Esophagus mucosa (tissue), 1 donor: ENCODE data around the gene MUC22. TPM values are rescaled to one million over a fixed set of nuclear protein-coding genes. Genes with fewer than 3 reads are reported as not detected.
A peak's percentile ranks its signal among the peaks of the same experiment; 100 is the strongest.
"Not testable (repeated sequence)": the region's sequence is repeated elsewhere in the genome, so short reads cannot be mapped to it uniquely, and the experiment has no call there.

ENCODE experiments used
- ATAC-seq: fragments of 200-7000 bp; cut with Tn5 transposase; one replicate; pipeline ENCODE4 v1.9.1; 2020
- total RNA-seq: library from RNA; stranded (reverse); gene quantifications from one replicate; pipeline ENCODE4 v1.2.4, GENCODE V29; 2023
- donor health status: DM: yes; HTN: yes; CAD: no.

MUC22 gene
- total RNA-seq, 1 donor from 2014 or later, result 0.88 TPM

- ATAC-seq, result peak; percentile 67
Measured at GRCh38 chr6:30998785-30999184, 11.5 kb upstream of the MUC22 start.

DNA sequence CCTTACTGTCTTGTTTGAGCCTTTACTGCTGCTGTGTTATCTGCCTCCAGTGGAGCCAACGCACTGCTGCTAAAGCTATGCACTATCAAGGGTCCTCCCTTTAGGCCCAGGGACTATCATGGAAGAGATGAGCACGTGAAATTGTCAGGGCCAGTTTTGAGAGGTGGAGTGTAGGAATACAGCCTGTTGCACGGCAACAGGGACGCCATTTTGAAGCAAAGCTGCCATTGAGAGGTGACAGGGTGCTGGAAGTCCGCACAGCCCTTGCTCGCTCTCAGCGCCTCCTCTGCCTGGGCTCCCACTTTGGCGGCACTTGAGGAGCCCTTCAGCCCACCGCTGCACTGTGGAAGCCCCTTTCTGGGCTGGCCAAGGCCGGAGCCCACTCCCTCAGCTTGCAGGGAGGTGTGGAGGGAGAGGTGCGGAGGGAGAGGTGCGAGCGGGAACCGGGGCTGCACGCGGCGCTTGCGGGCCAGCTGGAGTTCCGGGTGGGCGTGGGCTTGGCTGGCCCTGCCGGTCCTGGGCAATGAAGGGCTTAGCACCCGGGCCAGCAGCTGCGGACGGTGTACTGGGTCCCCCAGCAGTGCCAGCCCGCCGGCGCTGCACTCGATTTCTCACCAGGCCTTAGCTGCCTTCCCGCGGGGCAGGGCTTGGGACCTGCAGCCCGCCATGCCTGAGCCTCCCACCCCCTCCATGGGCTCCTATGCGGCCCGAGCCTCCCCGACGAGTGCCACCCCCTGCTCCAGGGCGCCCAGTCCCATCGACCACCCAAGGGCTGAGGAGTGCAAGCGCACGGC lies 10.0 kb upstream of the MUC22 start:
- not testable (repeated sequence) for ATAC-seq

- ATAC-seq, result no peak
Measured at GRCh38 chr6:31001281-31001888, 8.9 kb upstream of the MUC22 start.

DNA sequence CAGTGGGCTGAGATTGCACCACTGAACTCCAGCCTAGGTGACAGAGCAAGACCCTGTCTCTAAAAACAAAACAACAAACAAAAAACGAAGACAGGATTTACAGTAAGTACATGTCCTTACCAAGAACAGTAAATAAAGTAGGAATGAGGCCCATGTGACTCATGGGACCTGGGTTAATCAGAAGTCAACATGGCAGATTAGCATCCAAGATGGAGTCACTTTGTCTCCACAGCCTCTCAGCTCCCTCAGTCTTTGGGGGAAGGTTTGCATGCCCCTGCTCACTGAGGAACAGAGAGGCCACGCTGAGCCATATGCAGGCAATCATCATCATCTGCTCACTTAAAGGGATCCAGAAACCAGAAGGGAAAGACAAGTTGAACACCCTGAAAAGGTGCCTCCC lies 7.8 kb upstream of the MUC22 start:
- no peak for ATAC-seq

GRCh38 chr6:31004794-31005193 lies 5.5 kb upstream of the MUC22 start:
- no peak for ATAC-seq

DNA sequence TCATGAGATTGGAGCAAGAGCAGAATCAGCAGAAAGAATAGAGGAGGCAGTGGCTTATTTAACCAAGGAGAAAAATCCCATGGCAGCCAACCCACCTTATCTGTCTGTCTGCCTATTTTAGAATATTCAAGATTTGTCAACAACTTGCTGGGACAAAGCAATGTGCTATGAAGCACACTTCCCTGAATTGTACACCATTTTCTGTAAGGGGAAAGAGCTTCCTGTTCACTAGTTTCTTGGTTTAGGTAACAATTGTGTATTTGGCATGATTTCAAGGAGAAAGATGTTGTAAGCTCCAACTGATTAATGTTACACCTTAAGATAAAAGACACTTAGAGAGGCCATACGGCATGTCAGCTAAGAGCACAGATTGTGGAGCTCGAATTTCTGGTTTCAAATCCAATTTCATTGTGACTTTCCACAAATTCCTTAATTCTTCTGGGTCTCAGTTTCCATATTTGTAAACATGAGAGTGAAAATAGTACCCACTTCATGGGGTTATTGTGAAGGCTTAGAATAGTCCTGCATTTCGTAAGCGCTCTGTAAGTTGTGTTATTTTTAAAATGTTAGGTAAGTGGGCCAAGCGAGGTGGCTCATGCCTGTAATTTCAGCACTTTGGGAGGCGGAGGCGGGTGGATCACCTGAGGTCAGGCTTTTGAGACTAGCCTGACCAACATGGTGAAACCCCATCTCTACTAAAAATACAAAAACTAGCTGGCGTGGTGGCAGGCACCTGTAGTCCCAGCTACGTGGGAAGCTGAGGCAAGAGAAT lies 4.8 kb upstream of the MUC22 start:
- no peak for ATAC-seq

- ATAC-seq, result peak; percentile 72
Measured at GRCh38 chr6:31007694-31008093, 2.6 kb upstream of the MUC22 start.

DNA sequence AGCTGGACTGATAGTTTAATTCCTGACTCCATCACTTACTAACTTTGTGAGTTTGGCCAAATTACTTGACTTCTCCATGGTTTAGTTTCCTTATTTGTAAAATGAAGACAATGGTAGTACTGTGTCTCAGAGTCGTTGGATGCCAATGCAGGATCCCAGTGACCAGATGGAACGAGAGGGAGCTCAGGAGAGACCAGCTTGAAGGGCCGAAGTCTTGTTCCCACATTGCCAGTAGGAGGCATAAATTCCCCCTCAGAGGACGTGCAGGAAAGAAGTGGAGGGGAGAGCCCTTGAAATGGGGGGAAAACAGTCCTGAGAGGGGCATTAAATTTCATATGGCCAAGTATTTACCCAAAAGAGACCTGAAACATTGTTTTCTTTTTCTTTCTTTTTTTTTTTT lies 2.1 kb upstream of the MUC22 start:
- ATAC-seq, result no peak

GRCh38 chr6:31009731-31010130 lies 543 bp upstream of the MUC22 start:
- ATAC-seq, result peak; percentile 30

GRCh38 chr6:31011153-31011552 lies 879 bp downstream of the MUC22 start:
- ATAC-seq, result no peak

GRCh38 chr6:31016659-31017299 lies 6.5 kb downstream of the MUC22 start:
- peak; percentile 35 for ATAC-seq

- not testable (repeated sequence) for ATAC-seq
Measured at GRCh38 chr6:31017436-31017835, 7.2 kb downstream of the MUC22 start.

GRCh38 chr6:31020057-31020456 lies 9.8 kb downstream of the MUC22 start:
- no peak for ATAC-seq

DNA sequence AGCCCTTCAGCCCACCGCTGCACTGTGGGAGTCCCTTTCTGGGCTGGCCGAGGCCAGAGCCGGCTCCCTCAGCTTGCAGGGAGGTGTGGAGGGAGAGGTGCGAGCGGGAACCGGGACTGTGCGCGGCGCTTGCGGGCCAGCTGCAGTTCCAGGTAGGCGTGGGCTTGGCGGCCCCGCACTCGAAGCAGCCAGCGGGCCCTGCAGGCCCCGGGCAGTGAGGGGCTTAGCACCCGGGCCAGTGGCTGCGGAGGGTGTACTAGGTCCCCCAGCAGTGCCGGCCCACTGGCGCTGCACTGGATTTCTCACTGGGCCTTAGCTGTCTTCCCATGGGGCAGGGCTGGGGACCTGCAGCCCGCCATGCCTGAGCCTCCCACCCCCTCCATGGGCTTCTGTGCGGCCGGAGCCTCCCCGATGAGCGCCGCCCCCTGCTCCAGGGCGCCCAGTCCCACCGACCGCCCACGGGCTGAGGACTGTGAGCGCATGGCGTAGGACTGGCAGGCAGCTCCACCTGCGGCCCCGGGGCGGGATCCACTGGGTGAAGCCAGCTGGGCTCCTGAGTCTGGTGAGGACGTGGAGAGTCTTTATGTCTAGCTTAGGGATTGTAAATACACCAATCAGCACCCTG lies 10.5 kb downstream of the MUC22 start:
- ATAC-seq, result not testable (repeated sequence)

GRCh38 chr6:31021705-31022531 lies 11.6 kb downstream of the MUC22 start:
- ATAC-seq, result not testable (repeated sequence)

GRCh38 chr6:31025595-31025994 lies 15.3 kb downstream of the MUC22 start:
- no peak for ATAC-seq

DNA sequence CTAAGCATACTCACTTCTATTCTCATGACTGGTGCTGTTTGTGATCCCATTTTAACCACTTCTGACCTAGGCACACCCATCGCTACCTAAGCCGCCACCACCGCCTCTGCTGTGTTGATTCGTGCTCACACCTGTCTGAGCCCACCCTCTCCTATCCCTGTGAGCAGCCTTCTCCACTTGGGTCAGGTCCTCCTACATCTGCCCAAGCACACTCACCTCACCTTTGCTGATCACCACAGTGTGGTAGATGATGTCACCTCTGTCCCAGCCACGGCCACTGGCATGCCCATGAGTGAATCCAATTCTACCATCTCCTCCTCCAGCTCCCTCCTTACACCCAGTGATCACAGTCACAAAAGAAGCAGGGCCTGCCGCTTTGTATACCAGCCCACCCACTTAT lies 20.8 kb downstream of the MUC22 start:
- ATAC-seq, result no peak

DNA sequence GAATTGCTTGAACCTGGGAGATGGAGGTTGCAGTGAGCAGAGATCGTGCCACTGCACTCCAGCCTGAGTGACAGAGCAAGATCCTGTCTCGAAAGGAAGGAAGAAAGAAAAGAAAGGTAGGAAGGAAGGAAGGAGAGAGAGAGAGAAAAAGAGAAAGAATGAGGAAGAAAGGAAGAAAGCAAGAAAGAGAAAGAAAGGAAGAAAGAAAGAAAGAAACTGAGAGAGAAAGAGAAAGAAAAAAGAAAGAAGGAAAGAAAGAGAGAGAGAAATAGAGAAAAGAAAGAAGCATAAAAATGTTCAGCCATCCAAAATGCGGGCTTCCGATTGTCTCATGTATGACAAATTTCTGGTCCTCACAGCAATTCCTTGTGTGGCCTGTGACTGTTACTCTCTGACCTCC lies 22.8 kb downstream of the MUC22 start:
- no peak for ATAC-seq

DNA sequence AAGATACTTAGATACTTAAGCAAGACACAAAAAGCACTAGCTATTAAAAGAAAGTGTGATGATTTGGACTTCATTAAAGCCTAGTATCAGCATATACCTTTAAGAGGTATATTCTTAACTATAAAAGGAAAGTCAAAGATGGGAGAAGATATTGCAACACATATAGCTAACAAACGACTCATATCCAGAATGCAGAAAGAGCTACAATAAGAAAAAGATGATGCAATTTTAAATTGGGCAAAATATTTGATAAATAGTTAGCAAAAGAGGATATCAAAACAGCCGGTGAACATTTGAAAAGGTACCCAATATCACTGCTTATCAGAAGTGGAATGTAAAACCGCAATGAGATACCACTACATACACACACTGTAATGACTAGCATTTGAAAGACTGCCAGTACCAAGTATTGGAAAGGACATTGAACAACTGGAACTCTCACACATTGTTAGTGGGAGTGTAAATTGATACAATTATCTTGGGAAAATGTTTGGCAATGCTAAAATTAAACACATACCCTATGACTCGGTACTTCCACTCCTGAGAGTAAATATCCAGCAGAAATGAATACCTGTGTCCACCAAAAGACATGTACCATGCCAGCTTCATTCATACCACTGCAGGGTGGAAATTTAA lies 25.7 kb downstream of the MUC22 start:
- no peak for ATAC-seq

DNA sequence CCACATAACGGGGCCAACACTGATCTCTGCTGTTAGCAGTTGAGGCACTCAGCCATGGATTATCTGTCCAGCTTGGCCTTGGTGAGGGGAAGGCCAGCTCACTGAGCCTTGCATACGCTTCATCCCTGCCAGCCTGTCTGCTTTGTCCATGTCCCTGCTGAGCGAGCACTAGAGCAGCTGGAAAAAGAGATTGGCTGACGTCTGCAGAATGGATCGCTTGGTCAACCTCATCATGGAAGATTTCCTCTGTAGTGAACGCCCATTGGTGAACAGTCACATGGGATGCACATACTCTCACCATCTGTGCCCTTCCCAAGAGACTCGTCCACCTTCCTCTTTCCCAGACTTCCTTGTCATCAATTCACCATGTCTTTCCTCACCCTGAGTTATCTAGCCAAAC lies 26.9 kb downstream of the MUC22 start:
- ATAC-seq, result no peak

- peak; percentile 52 for ATAC-seq
Measured at GRCh38 chr6:31037682-31038081, 27.4 kb downstream of the MUC22 start.
